IPS-15b (cell line): Measurements from ENCODE around the gene EIF4E3.

ENCODE experiments used
- H3K27me3 ChIP-seq: one replicate; pipeline ENCODE4 v1.6.1; 2013; ENCODE audit warnings: low read length; ENCODE audit not compliant: control insufficient read depth, insufficient read depth
- H3K36me3 ChIP-seq: one replicate; pipeline ENCODE4 v1.6.1; 2013; ENCODE audit warnings: low read length; ENCODE audit not compliant: control insufficient read depth, insufficient read depth
- H3K4me1 ChIP-seq: one replicate; pipeline ENCODE4 v1.6.1; 2013; ENCODE audit warnings: mild to moderate bottlenecking, low read length; ENCODE audit not compliant: control insufficient read depth, insufficient read depth
- H3K4me3 ChIP-seq: one replicate; pipeline ENCODE4 v1.5.1; 2013; ENCODE audit warnings: low read depth, low read length
- H3K9ac ChIP-seq: one replicate; pipeline ENCODE4 v1.6.1; 2013; ENCODE audit warnings: low read depth, mild to moderate bottlenecking, low read length
- H3K9me3 ChIP-seq: one replicate; pipeline ENCODE4 v1.6.1; 2013; ENCODE audit warnings: mild to moderate bottlenecking, low read length; ENCODE audit not compliant: control insufficient read depth, insufficient read depth

Gene EIF4E3

DNA sequence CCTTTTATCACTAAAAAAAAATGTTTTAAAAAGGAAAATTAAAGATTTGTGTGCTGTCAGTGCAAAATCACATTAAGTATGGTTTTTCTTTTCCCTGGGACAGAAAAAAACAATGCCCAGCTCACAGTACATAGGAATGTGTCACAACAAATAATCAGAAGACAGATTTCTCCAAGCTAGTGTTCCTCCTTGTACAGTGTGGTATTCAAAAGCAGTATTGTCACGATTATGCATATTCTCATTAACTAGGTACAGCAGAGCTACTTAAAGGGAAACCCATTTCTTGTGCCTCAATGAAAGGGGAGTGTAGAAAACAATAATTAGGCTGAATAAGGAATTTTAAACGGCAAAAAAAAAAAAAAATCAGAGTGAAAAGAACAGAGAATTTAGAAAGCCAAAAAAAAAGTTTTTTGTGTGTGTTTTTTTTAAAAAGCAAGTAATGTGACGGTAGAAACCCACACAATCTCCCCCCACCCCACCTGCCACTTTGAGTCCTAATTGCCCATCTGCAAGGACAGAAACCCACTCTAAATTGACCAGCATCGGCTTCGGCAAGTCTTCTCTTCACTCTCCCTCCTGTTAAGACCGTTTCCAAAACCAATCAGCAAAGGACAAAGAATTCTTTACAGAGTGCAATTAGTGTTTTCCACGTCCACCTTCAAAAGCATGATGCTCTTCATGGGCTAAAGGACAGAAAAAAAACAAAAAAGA is 41.0 kb downstream of the EIF4E3 start:
- H3K9ac ChIP-seq: no peak overlapping the region
- no peaks in the 10 kb centered on the region for H3K27me3 ChIP-seq
- H3K36me3 ChIP-seq: no peaks in the 10 kb centered on the region
- H3K4me1 ChIP-seq: peaks cover 23% of the 10 kb centered on the region
- no peak overlapping the region for H3K4me3 ChIP-seq
- no peaks in the 10 kb centered on the region for H3K9me3 ChIP-seq

DNA sequence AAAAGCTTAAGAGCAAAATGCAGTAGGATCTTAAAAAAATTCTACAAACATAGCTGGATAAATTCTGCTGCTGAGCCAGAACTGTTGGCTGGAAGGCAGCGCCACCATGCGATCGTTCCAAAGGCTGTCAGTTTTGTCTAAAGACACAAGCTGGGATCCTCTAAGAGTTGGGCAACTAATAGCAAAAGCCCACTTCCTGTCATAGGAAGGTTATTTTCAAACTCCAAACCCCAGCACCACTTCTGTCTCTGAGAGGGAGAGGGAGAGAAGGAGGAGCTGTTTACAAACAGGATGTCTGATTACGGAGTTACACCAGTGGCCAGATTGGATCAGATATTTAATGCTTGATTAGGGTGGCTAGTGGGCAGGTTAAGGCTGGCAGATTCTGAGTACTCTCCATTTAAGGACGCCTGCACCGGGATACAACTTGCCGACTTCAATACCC is 44.0 kb downstream of the EIF4E3 start:
- Histone ChIP-seq H3K4me1 (peaks cover 10% of the 10 kb centered on the region), H3K36me3 (no peaks in the 10 kb centered on the region), H3K4me3 (no peak overlapping the region), H3K9ac (no peak overlapping the region), H3K27me3 (no peaks in the 10 kb centered on the region), H3K9me3 (no peaks in the 10 kb centered on the region)

DNA sequence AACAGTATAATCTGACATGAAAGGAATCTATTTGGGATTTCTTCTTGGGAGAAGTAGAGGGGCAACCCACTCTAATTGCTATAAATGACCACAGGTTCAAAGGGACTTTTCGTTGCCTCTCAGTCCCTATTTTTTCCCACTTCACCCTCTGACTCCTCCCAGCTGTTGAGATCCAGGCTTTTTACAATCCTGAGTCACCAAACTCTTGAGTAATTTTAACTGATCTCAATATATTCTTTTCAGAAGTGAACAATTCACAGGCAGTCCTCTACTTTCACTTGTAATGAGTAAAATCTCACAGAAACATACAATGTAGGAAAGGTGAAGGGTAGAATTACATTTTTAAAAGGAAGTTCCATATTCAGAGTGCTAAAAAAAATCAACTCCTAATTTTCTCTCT is 44.6 kb downstream of the EIF4E3 start:
- Histone ChIP-seq H3K4me3 (no peak overlapping the region), H3K9me3 (no peaks in the 10 kb centered on the region)

DNA sequence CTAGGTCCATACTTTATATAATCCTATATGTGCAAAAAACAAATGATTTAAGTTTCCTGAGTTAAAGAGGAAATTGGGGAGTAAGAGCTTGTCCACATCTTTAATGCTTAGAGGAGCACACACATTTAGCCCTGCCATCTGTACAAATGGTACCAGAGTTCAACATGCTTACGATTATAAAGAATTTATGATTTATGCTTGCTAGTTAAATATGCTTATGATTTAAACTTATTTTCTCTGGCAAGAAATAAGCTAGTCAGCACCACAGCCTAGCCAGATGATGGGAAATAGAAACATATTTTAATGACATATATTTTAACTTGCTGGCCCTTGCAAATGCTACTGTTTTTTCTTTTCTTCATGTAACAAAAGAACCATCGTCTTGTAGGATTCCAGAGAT is 48.3 kb downstream of the EIF4E3 start:
- Histone ChIP-seq H3K27me3 (no peaks in the 10 kb centered on the region), H3K9ac (no peak overlapping the region), H3K36me3 (no peaks in the 10 kb centered on the region), H3K4me1 (peaks cover 9% of the 10 kb centered on the region), H3K4me3 (no peak overlapping the region), H3K9me3 (no peaks in the 10 kb centered on the region)

More for the DNA sequence above, 44.6 kb downstream of the EIF4E3 start:
- Histone ChIP-seq H3K36me3 (no peaks in the 10 kb centered on the region), H3K4me1 (peaks cover 10% of the 10 kb centered on the region), H3K27me3 (no peaks in the 10 kb centered on the region), H3K9ac (no peak overlapping the region)

DNA sequence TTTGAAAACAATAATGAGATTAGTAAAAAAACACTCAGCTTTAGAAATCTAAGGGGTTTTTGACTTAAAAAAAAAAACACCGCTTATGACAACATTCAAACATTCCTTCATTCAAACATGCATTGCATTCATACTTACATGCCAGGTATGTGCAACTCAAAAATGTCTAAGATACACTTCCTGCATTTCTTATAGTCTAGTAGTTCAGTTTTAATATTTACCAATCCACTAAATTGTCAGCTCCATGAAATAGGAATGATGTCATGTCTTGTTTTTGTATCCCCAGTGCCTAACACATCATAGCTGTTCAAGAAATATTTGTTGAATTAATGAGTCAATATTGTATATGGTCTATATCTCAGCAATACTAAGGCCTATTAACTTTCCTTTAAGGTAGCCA is 51.7 kb downstream of the EIF4E3 start:
- H3K36me3 ChIP-seq: no peaks in the 10 kb centered on the region
- no peak overlapping the region for H3K9ac ChIP-seq
- H3K9me3 ChIP-seq: no peaks in the 10 kb centered on the region
- H3K4me3 ChIP-seq: no peak overlapping the region
- H3K4me1 ChIP-seq: peaks cover 8% of the 10 kb centered on the region
- H3K27me3 ChIP-seq: no peaks in the 10 kb centered on the region

DNA sequence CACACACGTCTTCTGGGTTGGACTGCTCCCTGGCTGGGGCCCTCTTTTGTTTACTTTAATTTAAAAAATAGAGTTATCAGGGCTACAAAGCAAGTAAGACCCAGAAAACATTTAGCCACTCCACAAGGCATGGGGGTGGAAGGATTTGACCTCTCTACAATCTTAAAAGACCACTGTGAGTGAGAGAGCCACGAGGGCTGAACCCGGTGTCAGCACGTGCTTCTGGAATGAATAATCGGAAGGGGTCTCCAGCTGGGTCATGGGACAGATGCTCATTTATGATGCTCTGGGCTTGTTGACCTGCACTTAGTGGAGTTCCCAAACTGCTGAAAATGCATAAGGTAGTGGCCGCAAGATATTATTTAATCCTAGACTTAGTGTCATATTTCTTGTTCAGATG is 52.4 kb downstream of the EIF4E3 start:
- Histone ChIP-seq H3K9ac (no peak overlapping the region), H3K36me3 (no peaks in the 10 kb centered on the region), H3K4me3 (no peak overlapping the region), H3K27me3 (no peaks in the 10 kb centered on the region), H3K9me3 (no peaks in the 10 kb centered on the region), H3K4me1 (peaks cover 8% of the 10 kb centered on the region)

DNA sequence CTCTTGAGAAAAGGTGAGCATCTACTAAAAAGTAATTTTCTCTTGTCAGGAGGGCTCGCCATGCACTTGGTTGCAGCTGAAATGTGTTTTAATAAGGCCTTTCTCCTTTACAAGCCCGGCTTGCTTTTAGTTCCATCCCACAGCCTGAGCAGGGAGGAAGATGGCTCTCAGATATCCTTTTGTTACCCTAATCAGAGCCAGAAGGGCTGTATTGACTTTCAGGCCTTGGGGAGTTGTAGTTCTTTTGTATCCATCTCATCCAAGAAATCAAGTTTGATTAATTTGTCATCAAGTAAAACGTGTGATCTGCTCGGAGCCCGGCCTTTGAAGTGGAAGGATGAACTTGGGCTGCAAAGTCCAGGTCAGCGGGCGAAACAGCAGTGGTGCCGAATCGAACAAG is 52.9 kb downstream of the EIF4E3 start:
- no peaks in the 10 kb centered on the region for H3K9me3 ChIP-seq
- H3K27me3 ChIP-seq: no peaks in the 10 kb centered on the region
- H3K36me3 ChIP-seq: no peaks in the 10 kb centered on the region
- no peak overlapping the region for H3K4me3 ChIP-seq
- peaks cover 8% of the 10 kb centered on the region for H3K4me1 ChIP-seq
- H3K9ac ChIP-seq: peak overlapping the region; percentile 14

DNA sequence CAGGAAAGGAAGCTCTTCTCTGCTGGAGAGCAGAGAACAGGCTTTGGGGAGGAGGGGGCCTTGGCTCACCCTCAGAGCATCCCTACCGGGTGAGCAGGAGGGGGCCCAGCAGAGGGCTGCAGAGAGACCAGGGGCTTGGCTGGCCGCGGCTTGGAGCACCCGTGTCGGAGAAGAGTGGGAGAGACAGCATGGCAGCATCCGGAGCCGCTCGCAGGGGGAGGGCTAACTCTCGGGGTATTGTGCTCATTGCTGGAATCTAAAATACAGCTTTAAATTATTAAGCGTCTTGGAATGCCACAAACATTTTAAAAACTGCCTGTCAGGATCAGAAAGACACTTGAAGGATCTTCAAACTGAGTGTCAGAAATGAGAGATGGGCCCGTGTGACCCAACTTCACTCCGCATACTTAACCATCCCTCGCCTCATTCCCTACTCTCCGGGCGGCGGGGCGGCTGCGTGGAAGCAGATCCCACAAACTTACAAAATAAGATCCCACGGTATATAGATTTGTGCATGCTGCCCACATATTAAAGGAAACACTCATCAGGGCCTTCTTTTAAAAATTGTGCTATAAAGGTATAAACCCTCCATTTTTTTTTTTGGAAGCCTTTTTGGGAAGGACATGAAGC is 53.9 kb downstream of the EIF4E3 start:
- Histone ChIP-seq H3K36me3 (no peaks in the 10 kb centered on the region), H3K4me1 (peaks cover 8% of the 10 kb centered on the region), H3K9ac (no peak overlapping the region), H3K4me3 (no peak overlapping the region), H3K27me3 (no peaks in the 10 kb centered on the region), H3K9me3 (no peaks in the 10 kb centered on the region)

DNA sequence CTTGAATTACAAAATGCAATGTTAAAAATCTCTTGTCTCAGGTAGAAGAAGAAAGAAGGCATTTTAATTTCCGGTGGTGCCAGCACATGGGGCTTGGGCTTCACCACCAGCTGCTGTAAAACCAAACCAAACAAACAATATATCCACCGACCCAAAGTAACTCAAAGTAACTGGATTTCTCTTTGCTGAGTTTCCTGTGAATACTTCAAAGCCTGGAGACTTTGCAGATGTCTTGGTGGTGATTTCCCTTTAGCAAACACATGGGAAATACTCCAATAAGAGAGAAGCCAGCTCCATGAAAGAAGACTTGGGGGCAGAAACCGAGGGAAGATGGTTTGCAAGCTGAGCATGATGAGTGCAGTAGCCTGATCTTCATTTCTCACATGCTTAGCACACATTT is 62.6 kb downstream of the EIF4E3 start:
- Histone ChIP-seq H3K9ac (no peak overlapping the region), H3K9me3 (no peaks in the 10 kb centered on the region), H3K27me3 (no peaks in the 10 kb centered on the region), H3K4me1 (no peaks in the 10 kb centered on the region), H3K4me3 (no peak overlapping the region), H3K36me3 (no peaks in the 10 kb centered on the region)

DNA sequence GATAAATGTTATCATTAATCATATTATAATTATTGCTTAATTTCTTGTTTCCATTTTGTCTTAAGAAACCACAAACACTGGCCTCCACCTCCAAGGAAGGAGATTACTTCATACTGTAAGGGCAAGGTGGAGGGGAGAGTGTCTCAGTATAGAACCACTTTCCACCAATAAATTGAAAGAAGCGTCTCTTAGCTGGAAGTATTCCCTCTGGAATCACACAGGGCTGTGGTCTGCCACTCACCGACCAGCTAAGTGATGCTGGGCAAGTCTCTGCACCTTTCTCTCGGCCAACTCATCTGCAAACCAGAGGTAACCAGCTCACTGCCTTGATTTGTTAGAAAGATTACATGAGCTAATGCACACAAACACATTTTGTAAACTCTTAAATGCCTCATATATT is 63.1 kb downstream of the EIF4E3 start:
- H3K9ac ChIP-seq: no peak overlapping the region
- no peaks in the 10 kb centered on the region for H3K27me3 ChIP-seq
- no peaks in the 10 kb centered on the region for H3K4me1 ChIP-seq
- no peak overlapping the region for H3K4me3 ChIP-seq
- no peaks in the 10 kb centered on the region for H3K9me3 ChIP-seq
- no peaks in the 10 kb centered on the region for H3K36me3 ChIP-seq

DNA sequence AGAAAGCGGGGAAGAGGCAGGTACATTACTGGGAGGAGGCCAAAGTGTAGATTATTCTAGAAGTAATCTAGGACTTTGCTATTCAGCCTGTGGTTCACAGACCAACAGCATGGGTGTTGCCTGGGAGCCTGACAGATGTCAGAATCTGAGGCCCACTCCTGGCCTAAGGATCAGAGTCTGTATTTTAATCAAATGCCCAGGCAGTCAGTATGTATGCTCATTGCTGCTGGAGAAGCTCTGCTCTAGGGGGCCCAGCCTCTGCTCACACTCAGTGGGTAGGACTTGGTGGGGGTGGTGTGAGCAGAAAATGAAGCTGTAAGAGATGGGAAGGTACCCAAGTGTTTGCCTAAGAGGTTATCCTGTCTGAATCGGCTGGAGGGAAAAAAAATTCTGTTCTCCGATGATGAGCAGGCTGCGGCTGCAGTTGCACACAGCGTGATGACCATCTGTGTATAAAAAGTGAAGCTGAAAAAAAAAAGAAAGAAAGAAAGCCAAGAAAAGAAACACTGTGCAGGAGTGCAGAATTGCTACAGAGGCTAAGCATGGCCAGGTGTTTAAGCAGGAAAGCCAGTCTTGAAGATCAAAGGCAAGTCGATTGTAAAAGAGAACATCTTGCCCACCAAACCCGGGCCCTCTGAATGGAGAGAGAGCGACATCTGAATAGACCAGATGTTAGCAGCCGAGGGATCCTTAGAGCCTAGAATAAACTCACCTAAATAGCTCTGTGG is 65.2 kb downstream of the EIF4E3 start:
- Histone ChIP-seq H3K9me3 (no peaks in the 10 kb centered on the region), H3K4me1 (no peaks in the 10 kb centered on the region), H3K9ac (no peak overlapping the region), H3K27me3 (no peaks in the 10 kb centered on the region), H3K36me3 (no peaks in the 10 kb centered on the region), H3K4me3 (no peak overlapping the region)
